ENCODE data around the gene NDC80. TPM values are rescaled to one million over a fixed set of nuclear protein-coding genes. Genes with fewer than 3 reads are reported as not detected.

The NDC80 gene
- polyA plus RNA-seq, 4 donors, result 0.81 to 16.0 (median 6.9) TPM

DNA sequence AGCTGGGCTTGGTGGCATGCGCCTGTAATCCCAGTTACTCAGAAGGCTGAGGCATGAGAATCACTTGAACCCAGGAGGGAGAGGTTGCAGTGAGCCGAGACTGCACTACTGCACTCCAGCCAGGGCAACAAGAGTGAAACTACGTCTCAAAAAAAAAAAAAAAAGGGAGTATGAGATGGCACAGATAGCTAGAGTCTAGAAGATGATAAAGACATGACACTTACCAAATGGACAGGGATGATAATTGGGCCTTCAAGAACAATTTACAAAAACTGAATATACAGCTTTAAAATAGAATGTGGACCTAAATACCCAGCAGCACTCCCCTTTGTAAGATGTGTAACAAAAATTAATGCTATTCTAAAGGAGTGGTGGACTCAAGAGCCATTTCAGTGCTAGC, 2.8 kb upstream of the NDC80 start:
- 91 to 93% (median 92%) methylated on average over 3 of the region's 3 CpGs for WGBS, 3 donors
- Histone ChIP-seq H3K4me1 (ENCODE audit: control insufficient read depth in 3 of 3, insufficient read depth in 2 of 3, low read depth in 1 of 3, low read length in 2 of 3) (peaks cover 0 to 15% (median 3%) of the 10 kb centered on the region in 3 donors), H3K27me3 (ENCODE audit: control insufficient read depth in 3 of 3, insufficient read depth in 3 of 3, low read length in 3 of 3) (no peaks in the 10 kb centered on the region), H3K27ac (ENCODE audit: low read depth in 1 of 3, low read length in 2 of 3) (no peak overlapping the region), H3K36me3 (ENCODE audit: control insufficient read depth in 3 of 3, insufficient read depth in 2 of 3, low read depth in 1 of 3, low read length in 3 of 3) (peaks cover 0 to 6% (median 0%) of the 10 kb centered on the region in 3 donors), H3K4me3 (ENCODE audit: low read depth in 1 of 3, low read length in 3 of 3) (no peak overlapping the region), H3K9me3 (ENCODE audit: control insufficient read depth in 2 of 2, insufficient read depth in 1 of 2, low read depth in 1 of 2, low read length in 1 of 2) (no peaks in the 10 kb centered on the region)
- no peak for DNase-seq
- no peak for FAIRE-seq

- peak overlapping the region in 1 of 3 donors; percentile 67 for H3K4me3 ChIP-seq (ENCODE audit: low read depth in 1 of 3, low read length in 3 of 3)
- no peaks in the 10 kb centered on the region for H3K27me3 ChIP-seq (ENCODE audit: control insufficient read depth in 3 of 3, insufficient read depth in 3 of 3, low read length in 3 of 3)
- H3K4me1 ChIP-seq (ENCODE audit: control insufficient read depth in 3 of 3, insufficient read depth in 2 of 3, low read depth in 1 of 3, low read length in 2 of 3), result peaks cover 0 to 18% (median 3%) of the 10 kb centered on the region in 3 donors
- no peaks in the 10 kb centered on the region for H3K9me3 ChIP-seq (ENCODE audit: control insufficient read depth in 2 of 2, insufficient read depth in 1 of 2, low read depth in 1 of 2, low read length in 1 of 2)
- WGBS, 3 donors, result 88 to 91% (median 90%) methylated on average over 10 of the region's 10 CpGs
- H3K36me3 ChIP-seq (ENCODE audit: control insufficient read depth in 3 of 3, insufficient read depth in 2 of 3, low read depth in 1 of 3, low read length in 3 of 3), result peaks cover 0 to 6% (median 0%) of the 10 kb centered on the region in 3 donors
- no peak overlapping the region for H3K27ac ChIP-seq (ENCODE audit: low read depth in 1 of 3, low read length in 2 of 3)
- FAIRE-seq (no peak), DNase-seq (no peak)
Observed at GRCh38 chr18:2569338-2570207, 1.8 kb upstream of the NDC80 start.

DNA sequence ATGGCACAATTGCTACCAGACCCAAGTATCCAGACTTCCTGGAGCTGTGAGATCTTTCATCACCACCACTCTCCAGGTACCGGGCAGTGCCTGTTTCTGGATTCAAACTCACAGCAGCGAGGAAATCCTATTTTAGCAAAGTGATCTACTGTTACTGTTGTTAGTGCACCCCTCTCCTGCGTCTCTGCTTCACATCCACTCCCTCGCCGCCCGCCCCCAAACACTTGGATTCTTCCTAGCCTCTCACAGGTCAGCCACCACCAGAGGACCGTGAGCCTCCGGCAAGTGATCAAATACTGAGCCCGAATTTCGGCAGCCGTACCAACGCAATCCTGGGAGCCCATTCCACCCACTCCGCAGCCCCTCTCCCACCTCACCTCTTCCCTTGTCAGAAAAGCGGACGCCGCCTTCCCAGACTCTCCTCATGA, 571 bp upstream of the NDC80 start:
- no peak for FAIRE-seq
- H3K9me3 ChIP-seq (ENCODE audit: control insufficient read depth in 2 of 2, insufficient read depth in 1 of 2, low read depth in 1 of 2, low read length in 1 of 2), result no peaks in the 10 kb centered on the region

GRCh38 chr18:2572171-2572569, 813 bp downstream of the NDC80 start:
- H3K4me1 ChIP-seq (ENCODE audit: control insufficient read depth in 3 of 3, insufficient read depth in 2 of 3, low read depth in 1 of 3, low read length in 2 of 3), result peaks cover 0 to 18% (median 3%) of the 10 kb centered on the region in 3 donors
- no peaks in the 10 kb centered on the region for H3K27me3 ChIP-seq (ENCODE audit: control insufficient read depth in 3 of 3, insufficient read depth in 3 of 3, low read length in 3 of 3)
- no peaks in the 10 kb centered on the region for H3K9me3 ChIP-seq (ENCODE audit: control insufficient read depth in 2 of 2, insufficient read depth in 1 of 2, low read depth in 1 of 2, low read length in 1 of 2)
- peak overlapping the region in 1 of 3 donors; percentile 67 for H3K4me3 ChIP-seq (ENCODE audit: low read depth in 1 of 3, low read length in 3 of 3)
- WGBS, 3 donors, result 0 to 6% (median 5%) methylated on average over 1 of the region's 1 CpG
- no peaks in the 10 kb centered on the region for H3K36me3 ChIP-seq (ENCODE audit: control insufficient read depth in 3 of 3, insufficient read depth in 2 of 3, low read depth in 1 of 3, low read length in 3 of 3)
- DNase-seq (no peak), FAIRE-seq (no peak)
- H3K27ac ChIP-seq (ENCODE audit: low read depth in 1 of 3, low read length in 2 of 3), result no peak overlapping the region

More for the DNA sequence above, 571 bp upstream of the NDC80 start:
- DNase-seq, result peak in 1 of 2 donors; percentile 59
- Histone ChIP-seq H3K27ac (ENCODE audit: low read depth in 1 of 3, low read length in 2 of 3) (peak overlapping the region; percentile 89 to 100 (median 93)), H3K36me3 (ENCODE audit: control insufficient read depth in 3 of 3, insufficient read depth in 2 of 3, low read depth in 1 of 3, low read length in 3 of 3) (no peaks in the 10 kb centered on the region), H3K4me3 (ENCODE audit: low read depth in 1 of 3, low read length in 3 of 3) (peak overlapping the region; percentile 67 to 80 (median 73)), H3K4me1 (ENCODE audit: control insufficient read depth in 3 of 3, insufficient read depth in 2 of 3, low read depth in 1 of 3, low read length in 2 of 3) (peaks cover 0 to 18% (median 3%) of the 10 kb centered on the region in 3 donors), H3K27me3 (ENCODE audit: control insufficient read depth in 3 of 3, insufficient read depth in 3 of 3, low read length in 3 of 3) (no peaks in the 10 kb centered on the region)
- 0 to 1% (median 0%) methylated on average over 16 of the region's 16 CpGs for WGBS, 3 donors

- 43 to 50% (median 44%) methylated on average over 5 of the region's 5 CpGs for WGBS, 3 donors
- Histone ChIP-seq H3K36me3 (ENCODE audit: control insufficient read depth in 3 of 3, insufficient read depth in 2 of 3, low read depth in 1 of 3, low read length in 3 of 3) (no peaks in the 10 kb centered on the region), H3K9me3 (ENCODE audit: control insufficient read depth in 2 of 2, insufficient read depth in 1 of 2, low read depth in 1 of 2, low read length in 1 of 2) (no peaks in the 10 kb centered on the region), H3K27ac (ENCODE audit: low read depth in 1 of 3, low read length in 2 of 3) (no peak overlapping the region), H3K4me3 (ENCODE audit: low read depth in 1 of 3, low read length in 3 of 3) (peak overlapping the region in 1 of 3 donors; percentile 67), H3K27me3 (ENCODE audit: control insufficient read depth in 3 of 3, insufficient read depth in 3 of 3, low read length in 3 of 3) (no peaks in the 10 kb centered on the region), H3K4me1 (ENCODE audit: control insufficient read depth in 3 of 3, insufficient read depth in 2 of 3, low read depth in 1 of 3, low read length in 2 of 3) (peaks cover 0 to 18% (median 3%) of the 10 kb centered on the region in 3 donors)
- FAIRE-seq (no peak), DNase-seq (no peak)
Observed at GRCh38 chr18:2572892-2573291, 1.5 kb downstream of the NDC80 start.

DNA sequence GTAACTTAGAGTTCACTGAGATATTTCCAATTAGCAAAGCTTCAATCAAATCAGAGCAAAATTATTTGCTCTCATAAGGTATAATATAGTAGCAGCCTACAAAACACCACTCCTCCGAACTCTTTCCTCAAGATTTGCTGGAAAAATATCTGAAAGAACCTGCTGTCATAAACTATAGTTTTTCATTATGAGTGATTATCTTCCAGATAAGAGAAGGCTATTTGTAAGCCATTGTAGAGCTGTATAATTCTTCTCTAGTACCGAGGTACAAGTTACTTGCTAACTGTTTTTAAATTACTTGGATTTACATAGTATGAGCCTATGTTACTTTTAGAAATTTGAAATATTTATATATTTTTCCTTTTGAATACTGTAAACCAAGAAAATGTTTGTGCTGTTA, 2.1 kb downstream of the NDC80 start:
- DNase-seq, result peak in 1 of 2 donors; percentile 5
- Histone ChIP-seq H3K36me3 (ENCODE audit: control insufficient read depth in 3 of 3, insufficient read depth in 2 of 3, low read depth in 1 of 3, low read length in 3 of 3) (no peaks in the 10 kb centered on the region), H3K27ac (ENCODE audit: low read depth in 1 of 3, low read length in 2 of 3) (no peak overlapping the region), H3K27me3 (ENCODE audit: control insufficient read depth in 3 of 3, insufficient read depth in 3 of 3, low read length in 3 of 3) (no peaks in the 10 kb centered on the region), H3K4me3 (ENCODE audit: low read depth in 1 of 3, low read length in 3 of 3) (no peak overlapping the region), H3K4me1 (ENCODE audit: control insufficient read depth in 3 of 3, insufficient read depth in 2 of 3, low read depth in 1 of 3, low read length in 2 of 3) (peaks cover 0 to 18% (median 3%) of the 10 kb centered on the region in 3 donors), H3K9me3 (ENCODE audit: control insufficient read depth in 2 of 2, insufficient read depth in 1 of 2, low read depth in 1 of 2, low read length in 1 of 2) (no peaks in the 10 kb centered on the region)
- no peak for FAIRE-seq
- 19 to 36% (median 24%) methylated on average over 2 of the region's 2 CpGs for WGBS, 3 donors

GRCh38 chr18:2587788-2588187, 16.4 kb downstream of the NDC80 start:
- no peak for FAIRE-seq
- 90 to 96% (median 92%) methylated on average over 3 of the region's 3 CpGs for WGBS, 3 donors
- DNase-seq, result no peak

GRCh38 chr18:2588666-2589344, 17.4 kb downstream of the NDC80 start:
- H3K27ac ChIP-seq (ENCODE audit: low read depth in 1 of 3, low read length in 2 of 3), result no peak overlapping the region
- H3K9me3 ChIP-seq (ENCODE audit: control insufficient read depth in 2 of 2, insufficient read depth in 1 of 2, low read depth in 1 of 2, low read length in 1 of 2), result no peaks in the 10 kb centered on the region
- WGBS, 3 donors, result 78 to 94% (median 89%) methylated on average over 5 of the region's 5 CpGs
- FAIRE-seq (no peak), DNase-seq (no peak)
- no peaks in the 10 kb centered on the region for H3K4me1 ChIP-seq (ENCODE audit: control insufficient read depth in 3 of 3, insufficient read depth in 2 of 3, low read depth in 1 of 3, low read length in 2 of 3)
- H3K4me3 ChIP-seq (ENCODE audit: low read depth in 1 of 3, low read length in 3 of 3), result no peak overlapping the region
- no peaks in the 10 kb centered on the region for H3K27me3 ChIP-seq (ENCODE audit: control insufficient read depth in 3 of 3, insufficient read depth in 3 of 3, low read length in 3 of 3)
- peaks cover 0 to 2% (median 0%) of the 10 kb centered on the region in 3 donors for H3K36me3 ChIP-seq (ENCODE audit: control insufficient read depth in 3 of 3, insufficient read depth in 2 of 3, low read depth in 1 of 3, low read length in 3 of 3)

More at GRCh38 chr18:2587788-2588187, 16.4 kb downstream of the NDC80 start:
- H3K27me3 ChIP-seq (ENCODE audit: control insufficient read depth in 3 of 3, insufficient read depth in 3 of 3, low read length in 3 of 3), result no peaks in the 10 kb centered on the region
- no peaks in the 10 kb centered on the region for H3K4me1 ChIP-seq (ENCODE audit: control insufficient read depth in 3 of 3, insufficient read depth in 2 of 3, low read depth in 1 of 3, low read length in 2 of 3)
- H3K27ac ChIP-seq (ENCODE audit: low read depth in 1 of 3, low read length in 2 of 3), result no peak overlapping the region
- no peaks in the 10 kb centered on the region for H3K9me3 ChIP-seq (ENCODE audit: control insufficient read depth in 2 of 2, insufficient read depth in 1 of 2, low read depth in 1 of 2, low read length in 1 of 2)
- no peak overlapping the region for H3K4me3 ChIP-seq (ENCODE audit: low read depth in 1 of 3, low read length in 3 of 3)
- H3K36me3 ChIP-seq (ENCODE audit: control insufficient read depth in 3 of 3, insufficient read depth in 2 of 3, low read depth in 1 of 3, low read length in 3 of 3), result peaks cover 0 to 2% (median 0%) of the 10 kb centered on the region in 3 donors

Data from small intestine (tissue), 7 donors.